Measurements from ENCODE around the gene SLC7A6OS.
"Not testable (repeated sequence)": the region's sequence is repeated elsewhere in the genome, so short reads cannot be mapped to it uniquely, and the experiment has no call there.

The SLC7A6OS gene

GRCh38 chr16:68297908-68298307 is 12.8 kb downstream of the SLC7A6OS start:
- no peak for DNase-seq

DNA sequence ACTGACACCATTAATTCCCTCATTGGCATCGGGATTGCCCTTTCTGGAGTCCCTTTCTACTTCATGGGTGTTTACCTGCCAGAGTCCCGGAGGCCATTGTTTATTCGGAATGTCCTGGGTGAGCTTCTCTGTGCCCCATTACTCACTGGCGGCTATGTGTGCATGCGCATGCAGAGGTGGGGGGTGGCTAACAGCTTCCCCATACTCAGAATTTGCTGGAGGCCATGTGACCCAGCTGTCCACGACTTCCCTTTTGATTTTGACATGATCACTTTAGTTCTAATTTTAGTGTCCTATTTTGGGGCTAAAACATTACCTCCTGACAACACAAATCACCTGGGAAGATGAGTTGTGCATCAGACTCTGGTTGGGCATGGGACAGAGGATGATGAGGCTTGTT is 14.1 kb downstream of the SLC7A6OS start:
- DNase-seq = no peak

GRCh38 chr16:68296291-68296690 is 14.5 kb downstream of the SLC7A6OS start:
- no peak for DNase-seq

- DNase-seq = no peak
Observed at GRCh38 chr16:68292425-68292824, 18.3 kb downstream of the SLC7A6OS start.

- DNase-seq = no peak
Observed at GRCh38 chr16:68291227-68291626, 19.5 kb downstream of the SLC7A6OS start.

- DNase-seq = no peak
Observed at GRCh38 chr16:68290450-68290849, 20.3 kb downstream of the SLC7A6OS start.

DNA sequence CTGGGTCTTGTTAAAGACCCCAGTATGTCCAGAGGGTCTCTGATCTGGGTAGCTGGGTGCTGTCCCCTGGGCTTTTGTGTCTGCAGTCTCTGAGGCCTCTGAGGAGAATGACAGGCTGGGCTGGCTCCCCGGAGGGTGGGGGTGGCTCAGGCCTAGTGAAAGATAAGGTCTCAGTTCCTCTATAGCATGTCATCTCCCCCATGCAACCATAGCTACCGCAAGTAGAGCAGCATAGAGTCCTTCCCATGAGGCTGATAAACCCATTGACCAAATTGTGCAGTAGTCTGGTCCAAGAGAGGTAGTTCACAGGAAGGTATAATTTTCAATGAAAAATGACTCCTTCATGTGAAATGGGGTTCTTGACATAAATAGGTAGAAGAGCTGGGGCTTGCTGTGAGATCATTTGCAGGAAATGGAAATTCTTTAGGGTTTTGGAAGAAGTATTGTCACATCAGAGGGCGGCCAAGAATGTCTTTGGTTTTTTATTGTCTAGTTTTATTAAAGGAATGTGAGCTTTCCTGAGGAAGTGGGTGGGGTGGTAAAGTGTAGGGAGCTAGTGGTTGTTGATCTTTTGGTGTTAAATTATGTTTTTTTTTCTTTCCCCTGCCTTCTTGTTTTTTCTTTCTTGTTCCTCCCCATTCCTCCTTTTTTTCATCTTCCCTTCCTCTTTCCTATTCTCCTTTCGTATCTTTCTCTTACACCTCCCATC is 21.0 kb downstream of the SLC7A6OS start:
- peak; percentile 76 for DNase-seq

DNA sequence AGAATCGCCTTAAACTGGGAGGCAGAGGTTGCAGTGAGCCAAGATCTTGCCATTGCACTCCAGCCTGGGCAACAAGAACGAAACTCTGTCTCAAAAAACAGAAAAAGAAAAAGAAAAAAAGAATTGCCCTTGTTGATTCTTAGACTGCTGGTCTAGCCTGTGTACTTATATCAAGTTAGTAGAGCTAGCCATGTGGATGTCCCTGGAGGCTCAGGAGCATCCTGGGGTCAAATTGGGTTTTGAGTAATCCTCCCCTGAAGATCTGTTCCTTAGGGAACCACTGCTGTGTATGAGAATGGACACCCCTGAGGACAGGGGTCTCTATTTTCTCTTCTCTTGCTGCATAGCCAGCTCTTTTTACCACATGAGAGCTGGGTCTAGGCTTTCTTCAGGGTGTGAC is 21.5 kb downstream of the SLC7A6OS start:
- DNase-seq = no peak

DNA sequence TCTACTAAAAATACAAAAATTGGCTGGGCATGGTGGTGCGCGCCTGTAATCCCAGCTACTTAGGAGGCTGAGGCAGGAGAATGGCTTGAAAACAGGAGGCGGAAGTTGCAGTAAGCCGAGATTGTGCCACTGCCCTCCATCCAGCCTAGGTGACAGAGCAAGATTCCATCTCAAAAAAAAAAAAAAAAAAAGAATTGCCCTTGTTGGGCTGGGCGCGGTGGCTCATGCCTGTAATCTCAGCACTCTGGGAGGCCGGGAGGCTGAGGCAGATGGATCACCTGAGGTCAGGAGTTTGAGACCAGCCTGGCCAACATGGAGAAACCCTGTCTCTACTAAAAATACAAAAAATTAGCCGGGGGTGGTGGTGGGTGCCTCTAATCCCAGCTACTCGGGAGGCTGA is 21.9 kb downstream of the SLC7A6OS start:
- not testable (repeated sequence) for DNase-seq

DNA sequence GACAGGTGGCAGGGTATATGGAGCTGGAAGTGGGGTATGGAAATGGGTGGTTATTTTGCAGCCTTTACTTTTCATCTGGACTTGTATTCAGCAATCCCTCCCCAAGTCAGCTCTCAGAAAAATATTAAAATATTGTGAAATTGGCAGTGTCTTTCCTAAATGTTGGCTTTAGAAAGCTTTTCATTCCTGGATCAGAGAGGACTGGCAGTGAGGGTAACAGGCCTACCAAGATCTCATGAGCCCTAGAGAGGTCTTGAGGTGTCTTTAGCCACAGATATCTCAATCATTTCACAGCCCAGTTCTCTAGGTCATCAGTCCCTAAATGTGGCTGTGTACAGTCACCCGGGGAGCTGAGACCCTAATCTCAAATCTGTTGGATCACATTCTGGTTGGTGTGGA is 22.5 kb downstream of the SLC7A6OS start:
- DNase-seq = no peak

- DNase-seq = no peak
Observed at GRCh38 chr16:68287276-68288251, 23.2 kb downstream of the SLC7A6OS start.

DNA sequence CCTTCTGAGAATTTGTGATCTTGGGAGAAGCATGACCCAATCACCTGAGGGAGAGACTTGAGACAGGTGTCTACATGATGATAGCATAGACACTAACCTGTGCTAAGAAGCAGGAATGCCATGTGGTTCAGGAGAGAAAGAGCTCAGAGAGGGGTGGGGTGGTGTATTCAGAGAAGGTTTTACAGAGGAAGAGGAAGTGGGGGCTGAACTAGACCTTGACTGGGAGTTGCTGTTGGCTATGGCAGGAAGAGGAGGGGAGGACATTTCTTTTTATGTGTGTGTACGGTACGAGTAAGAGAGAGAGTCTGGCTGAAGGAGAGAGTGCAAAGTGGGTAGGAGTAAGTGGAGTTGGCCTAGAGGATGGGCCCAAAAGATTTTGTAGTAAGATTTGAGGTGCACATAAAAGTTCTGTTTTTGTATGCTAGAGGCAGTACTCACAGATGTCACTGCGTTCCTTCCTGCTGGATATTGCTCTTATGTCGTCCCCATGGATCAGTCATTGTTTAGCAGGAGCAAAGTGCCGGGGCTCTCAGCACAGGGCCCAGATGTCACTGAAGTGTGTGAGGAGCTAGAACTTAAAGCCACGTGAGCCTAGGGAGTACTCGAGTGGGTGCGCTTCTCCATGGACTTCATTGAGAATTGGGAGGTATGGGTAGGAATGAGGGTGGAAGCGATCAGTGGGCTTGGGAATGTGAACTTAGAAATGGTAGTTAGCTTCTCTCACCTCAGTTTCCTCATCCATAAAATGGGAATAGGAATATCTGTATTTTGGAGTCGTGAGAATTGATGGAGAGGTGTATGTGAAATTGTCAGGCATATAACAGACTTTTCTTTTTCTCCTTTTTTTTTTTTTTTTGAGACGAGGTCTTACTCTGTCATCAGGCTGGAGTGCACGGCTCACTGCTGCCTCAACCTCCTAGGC is 24.3 kb downstream of the SLC7A6OS start:
- DNase-seq = no peak

DNA sequence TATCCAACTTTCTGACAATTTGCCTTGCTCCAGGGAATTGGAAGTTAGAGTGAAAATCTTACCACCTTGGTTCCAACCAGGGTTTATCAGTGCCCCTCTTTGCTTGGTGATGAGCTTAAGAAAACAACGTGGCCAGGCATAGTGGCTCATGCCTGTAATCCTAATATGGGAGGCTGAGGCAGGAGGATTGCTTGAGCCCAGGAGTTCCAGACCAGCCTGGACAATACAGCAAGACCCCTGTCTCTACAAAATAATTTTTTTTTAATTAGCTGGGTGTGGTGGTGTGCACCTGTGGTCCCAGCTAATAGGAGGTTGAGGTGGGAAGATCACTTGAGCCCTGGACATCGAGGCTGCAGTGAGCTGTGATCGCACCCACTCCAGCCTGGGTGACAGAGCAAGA is 25.1 kb downstream of the SLC7A6OS start:
- no peak for DNase-seq

- DNase-seq = no peak
Observed at GRCh38 chr16:68284847-68285246, 25.9 kb downstream of the SLC7A6OS start.

DNA sequence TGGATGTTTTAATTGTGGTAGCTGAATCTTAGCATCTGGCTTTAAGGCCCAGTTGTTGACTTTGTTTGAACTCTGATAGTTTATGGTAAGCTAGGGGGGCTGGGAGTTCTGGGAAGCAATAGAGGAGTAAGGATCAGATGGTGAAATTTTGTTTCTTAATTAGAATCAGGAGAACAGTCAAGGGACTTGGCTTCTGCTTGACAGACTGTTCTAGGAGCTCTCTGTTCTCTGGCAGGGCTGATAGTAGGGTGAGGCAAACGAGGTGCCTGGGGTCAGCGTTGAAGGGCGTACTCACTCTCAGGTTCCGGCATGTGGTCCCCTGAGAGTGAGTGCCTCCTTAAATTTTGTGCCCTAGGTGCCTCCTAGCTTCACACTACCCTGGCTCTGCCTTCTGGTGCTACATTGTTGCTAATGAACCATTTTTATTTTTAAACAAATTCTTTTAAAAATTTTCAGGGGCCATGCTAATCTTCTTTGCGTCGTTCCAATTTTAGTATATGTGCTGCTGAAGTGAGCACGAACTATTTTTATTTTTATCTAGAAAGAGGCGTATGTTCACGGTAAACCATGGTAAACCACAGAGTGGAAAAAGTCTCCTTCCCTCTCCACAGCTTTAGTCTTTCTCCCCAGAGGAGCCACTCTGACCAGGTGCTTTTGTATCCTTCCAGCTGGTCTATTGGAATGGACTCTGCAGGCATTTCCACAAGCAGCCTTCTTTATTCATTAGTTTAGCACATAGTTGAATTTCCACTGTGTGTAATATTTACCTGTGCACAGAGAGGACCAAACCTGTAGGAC is 26.7 kb downstream of the SLC7A6OS start:
- DNase-seq = no peak

DNA sequence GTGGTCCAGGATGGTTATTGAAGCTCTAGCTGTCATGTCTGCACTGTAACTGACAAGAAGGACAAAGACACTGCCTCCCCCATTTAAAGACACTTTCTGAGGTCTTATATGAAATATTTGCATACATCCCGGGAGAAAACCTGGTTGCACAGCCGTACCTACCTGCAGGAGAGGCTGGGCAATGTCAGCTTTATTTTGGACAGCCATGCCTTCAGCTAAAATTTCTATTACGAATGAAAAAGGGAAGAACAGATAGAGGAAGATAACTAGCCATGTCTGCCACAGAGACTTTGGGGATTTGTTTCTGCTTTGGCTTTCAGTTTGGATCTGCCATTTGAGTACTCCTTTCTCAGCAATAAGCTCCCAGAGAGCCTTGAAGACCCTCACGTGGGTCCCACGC is 27.4 kb downstream of the SLC7A6OS start:
- no peak for DNase-seq

- DNase-seq = no peak
Observed at GRCh38 chr16:68282064-68282452, 28.7 kb downstream of the SLC7A6OS start.

GRCh38 chr16:68281368-68282063 is 29.2 kb downstream of the SLC7A6OS start:
- DNase-seq = no peak

GRCh38 chr16:68279726-68280558 is 30.8 kb downstream of the SLC7A6OS start:
- DNase-seq = no peak

DNA sequence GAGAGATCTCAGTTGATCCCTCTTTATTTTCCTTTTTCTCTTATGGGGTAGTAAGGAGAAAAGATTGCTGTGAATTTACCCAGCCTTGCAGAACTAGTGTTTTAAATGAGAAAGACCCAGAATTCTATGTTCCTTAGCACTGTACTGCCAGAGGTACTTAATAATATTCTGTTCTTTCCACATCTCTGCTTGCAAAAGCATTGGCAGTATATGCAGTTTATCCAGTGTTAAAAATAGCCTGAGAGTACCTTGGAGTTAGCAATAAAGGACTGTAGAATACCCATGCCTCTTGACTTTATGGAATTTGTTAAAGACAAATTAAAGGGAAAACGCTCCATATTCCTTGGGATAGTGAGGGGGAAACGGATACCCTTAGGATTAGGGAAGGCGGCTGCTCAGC is 34.5 kb downstream of the SLC7A6OS start:
- no peak for DNase-seq

All from activated CD8-positive, alpha-beta memory T cell treated with anti-CD3 and anti-CD28 coated beads for 24 hours (primary cell).